HepG2 (cell line): ENCODE data around the gene SS18L1. TPM values are rescaled to one million over a fixed set of nuclear protein-coding genes. Genes with fewer than 3 reads are reported as not detected.

ENCODE experiments used
- EED ChIP-seq: sonication (generic); formaldehyde crosslinking; IDR thresholded peaks from 2 replicates; pipeline ENCODE4 v1.5.0; 2020; ENCODE audit warnings: mild to moderate bottlenecking, missing genetic modification reagents
- ETV5 ChIP-seq: IDR thresholded peaks from 2 replicates; pipeline ENCODE4 v1.6.1; 2018; ENCODE audit warnings: missing biosample characterization, missing genetic modification reagents, inconsistent platforms, borderline replicate concordance
- FOXC1 ChIP-seq: sonication (generic); formaldehyde crosslinking; IDR thresholded peaks from 2 replicates; pipeline ENCODE4 v1.8.0; 2022; ENCODE audit warnings: mild to moderate bottlenecking, missing genetic modification reagents, borderline replicate concordance
- LCORL ChIP-seq, 2 experiments: fragments of 450-650 bp in 1 of 2; sonication (generic) in 1 of 2; formaldehyde crosslinking in 1 of 2; IDR thresholded peaks; 2 replicates each; pipeline versions ENCODE4 v1.5.0 to v1.6.1; 2017 to 2020; ENCODE audit warnings: antibody characterized with exemption in 1 of 2, missing genetic modification reagents in 1 of 2
- MAZ ChIP-seq, 2 experiments: sonication (generic) in 1 of 2; formaldehyde crosslinking in 1 of 2; IDR thresholded peaks; 2 replicates each; pipeline versions ENCODE4 v1.5.0 to v1.6.1; 2012 to 2020; ENCODE audit warnings: low read depth in 2 of 2, mild to moderate bottlenecking in 2 of 2, borderline replicate concordance in 1 of 2, improper control_type of control experiment in 1 of 2, low read length in 1 of 2, missing genetic modification reagents in 1 of 2, moderate library complexity in 1 of 2
- POLR2AphosphoS5 ChIP-seq: IDR thresholded peaks from 2 replicates; pipeline ENCODE4 v1.6.1; 2012; ENCODE audit warnings: low read depth, low read length
- REST ChIP-seq, 2 experiments: IDR thresholded peaks; 2 replicates each; pipeline ENCODE4 v1.6.1; 2011 to 2012; ENCODE audit warnings: low read length in 2 of 2, borderline replicate concordance in 1 of 2, low read depth in 1 of 2, mild to moderate bottlenecking in 1 of 2, moderate library complexity in 1 of 2
- SMAD1 ChIP-seq: sonication (generic); formaldehyde crosslinking; IDR thresholded peaks from 2 replicates; pipeline ENCODE4 v1.4.0; 2020; ENCODE audit warnings: missing genetic modification reagents, low read depth, mild to moderate bottlenecking, borderline replicate concordance
- ZBTB4 ChIP-seq: sonication (generic); formaldehyde crosslinking; IDR thresholded peaks from 2 replicates; pipeline ENCODE4 v1.4.0; 2020; ENCODE audit warnings: missing genetic modification reagents, mild to moderate bottlenecking, borderline replicate concordance
- ZNF788 ChIP-seq: sonication (generic); formaldehyde crosslinking; IDR thresholded peaks from 2 replicates; pipeline ENCODE4 v1.5.0; 2020; ENCODE audit warnings: mild to moderate bottlenecking, missing genetic modification reagents, borderline replicate concordance
- polyA plus RNA-seq, 8 experiments: library from polyadenylated mRNA; depleted of rRNA in 3 of 8; stranded (reverse) in 7 of 8; unstranded in 1 of 8; fragments of >200 nt; fragmentation: Illumina TruSeq in 4 of 8; extraction: Trizol in 4 of 8; gene quantifications; 2 replicates each; pipeline versions ENCODE4 v1.2.1 to v1.2.3, GENCODE V29; 2011 to 2016; ENCODE audit warnings: low read depth in 4 of 8, missing spikeins in 1 of 8, mixed read lengths in 1 of 8; ENCODE audit not compliant: insufficient read depth in 1 of 8
- total RNA-seq, 5 experiments: library from RNA; depleted of rRNA; stranded (reverse); fragments of >200 nt; fragmentation: Illumina TruSeq; extraction: Trizol; gene quantifications; 2 replicates each; pipeline ENCODE4 v1.2.3, GENCODE V29; 2016; ENCODE audit warnings: low read depth in 1 of 5
- TF ChIP-seq, protein P1 (sequence below): sonication (generic); formaldehyde crosslinking; IDR thresholded peaks from 2 replicates; pipeline ENCODE4 v1.4.0; 2020; ENCODE audit warnings: missing genetic modification reagents, borderline replicate concordance

SS18L1 gene
- total and polyA plus RNA-seq, 2 of the 13 experiments (the other 11 are each of a cell fraction or from before 2014, with no cell fraction given): 17.8 to 27.6 TPM

GRCh38 chr20:62156592-62157386 is 13.2 kb downstream of the SS18L1 start (continued):
- no peak for TF ChIP-seq REST (IDR thresholded peaks at IDR 0.05; ENCODE audit: borderline replicate concordance in 1 of 2, low read depth in 1 of 2, low read length in 2 of 2)
- no peak for TF ChIP-seq LCORL (IDR thresholded peaks at IDR 0.05)
- peak; percentile 78 for TF ChIP-seq LCORL (CRISPR knock-in tag; IDR thresholded peaks at IDR 0.05)
- 0 out of 2 replicates have a peak, but pooled peaks have one; percentile 47 for TF ChIP-seq EED
- TF ChIP-seq, protein P1, sequence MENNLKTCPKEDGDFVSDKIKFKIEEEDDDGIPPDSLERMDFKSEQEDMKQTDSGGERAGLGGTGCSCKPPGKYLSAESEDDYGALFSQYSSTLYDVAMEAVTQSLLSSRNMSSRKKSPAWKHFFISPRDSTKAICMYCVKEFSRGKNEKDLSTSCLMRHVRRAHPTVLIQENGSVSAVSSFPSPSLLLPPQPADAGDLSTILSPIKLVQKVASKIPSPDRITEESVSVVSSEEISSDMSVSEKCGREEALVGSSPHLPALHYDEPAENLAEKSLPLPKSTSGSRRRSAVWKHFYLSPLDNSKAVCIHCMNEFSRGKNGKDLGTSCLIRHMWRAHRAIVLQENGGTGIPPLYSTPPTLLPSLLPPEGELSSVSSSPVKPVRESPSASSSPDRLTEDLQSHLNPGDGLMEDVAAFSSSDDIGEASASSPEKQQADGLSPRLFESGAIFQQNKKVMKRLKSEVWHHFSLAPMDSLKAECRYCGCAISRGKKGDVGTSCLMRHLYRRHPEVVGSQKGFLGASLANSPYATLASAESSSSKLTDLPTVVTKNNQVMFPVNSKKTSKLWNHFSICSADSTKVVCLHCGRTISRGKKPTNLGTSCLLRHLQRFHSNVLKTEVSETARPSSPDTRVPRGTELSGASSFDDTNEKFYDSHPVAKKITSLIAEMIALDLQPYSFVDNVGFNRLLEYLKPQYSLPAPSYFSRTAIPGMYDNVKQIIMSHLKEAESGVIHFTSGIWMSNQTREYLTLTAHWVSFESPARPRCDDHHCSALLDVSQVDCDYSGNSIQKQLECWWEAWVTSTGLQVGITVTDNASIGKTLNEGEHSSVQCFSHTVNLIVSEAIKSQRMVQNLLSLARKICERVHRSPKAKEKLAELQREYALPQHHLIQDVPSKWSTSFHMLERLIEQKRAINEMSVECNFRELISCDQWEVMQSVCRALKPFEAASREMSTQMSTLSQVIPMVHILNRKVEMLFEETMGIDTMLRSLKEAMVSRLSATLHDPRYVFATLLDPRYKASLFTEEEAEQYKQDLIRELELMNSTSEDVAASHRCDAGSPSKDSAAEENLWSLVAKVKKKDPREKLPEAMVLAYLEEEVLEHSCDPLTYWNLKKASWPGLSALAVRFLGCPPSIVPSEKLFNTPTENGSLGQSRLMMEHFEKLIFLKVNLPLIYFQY (CRISPR knock-in tag): 0 out of 2 replicates have a peak, but pooled peaks have one; percentile 25
- TF ChIP-seq POLR2AphosphoS5: no peak
- TF ChIP-seq SMAD1: peak; percentile 70; the same call in 1 of the 2 replicates
- 0 out of 2 replicates have a peak, but pooled peaks have one; percentile 72 for TF ChIP-seq ZNF788 (CRISPR knock-in tag)
- TF ChIP-seq ETV5 (CRISPR knock-in tag): peak; percentile 49
- TF ChIP-seq FOXC1: peak; percentile 68
- peak; percentile 70 for TF ChIP-seq MAZ (IDR thresholded peaks at IDR 0.05; ENCODE audit: borderline replicate concordance, low read depth, low read length)
- peak; percentile 62; the same call in 1 of the 2 replicates for TF ChIP-seq MAZ (CRISPR knock-in tag; IDR thresholded peaks at IDR 0.05; ENCODE audit: low read depth)
- peak; percentile 67; the same call in 1 of the 2 replicates for TF ChIP-seq ZBTB4 (CRISPR knock-in tag)
